Liver (tissue), 3 donors: Measurements from ENCODE around the gene HAO1.

Experiments used
- JUND ChIP-seq, 2 donors: IDR thresholded peaks; 2 replicates each; pipeline ENCODE4 v1.6.1; 2016; ENCODE audit warnings: antibody characterized with exemption in 2 of 2
- TF ChIP-seq, protein P1 (sequence below): fragments of 150-350 bp; IDR thresholded peaks from 2 replicates; pipeline ENCODE4 v1.5.1; 2017; ENCODE audit warnings: improper control_type of control experiment, low read depth, low read length; ENCODE audit not compliant: missing input control
- donor health status: healthy.
- donor health status: healthy.

GRCh38 chr20:7902879-7903278 lies 37.4 kb downstream of the HAO1 start:
- no peak for TF ChIP-seq JUND (IDR thresholded peaks at IDR 0.05)
- TF ChIP-seq, protein P1, sequence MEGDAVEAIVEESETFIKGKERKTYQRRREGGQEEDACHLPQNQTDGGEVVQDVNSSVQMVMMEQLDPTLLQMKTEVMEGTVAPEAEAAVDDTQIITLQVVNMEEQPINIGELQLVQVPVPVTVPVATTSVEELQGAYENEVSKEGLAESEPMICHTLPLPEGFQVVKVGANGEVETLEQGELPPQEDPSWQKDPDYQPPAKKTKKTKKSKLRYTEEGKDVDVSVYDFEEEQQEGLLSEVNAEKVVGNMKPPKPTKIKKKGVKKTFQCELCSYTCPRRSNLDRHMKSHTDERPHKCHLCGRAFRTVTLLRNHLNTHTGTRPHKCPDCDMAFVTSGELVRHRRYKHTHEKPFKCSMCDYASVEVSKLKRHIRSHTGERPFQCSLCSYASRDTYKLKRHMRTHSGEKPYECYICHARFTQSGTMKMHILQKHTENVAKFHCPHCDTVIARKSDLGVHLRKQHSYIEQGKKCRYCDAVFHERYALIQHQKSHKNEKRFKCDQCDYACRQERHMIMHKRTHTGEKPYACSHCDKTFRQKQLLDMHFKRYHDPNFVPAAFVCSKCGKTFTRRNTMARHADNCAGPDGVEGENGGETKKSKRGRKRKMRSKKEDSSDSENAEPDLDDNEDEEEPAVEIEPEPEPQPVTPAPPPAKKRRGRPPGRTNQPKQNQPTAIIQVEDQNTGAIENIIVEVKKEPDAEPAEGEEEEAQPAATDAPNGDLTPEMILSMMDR: no peak
